HCT116 (cell line): ENCODE results near the gene RAPSN.

Experiments used
- CBX3 ChIP-seq: IDR thresholded peaks from 2 replicates; pipeline ENCODE4 v1.6.1; 2012; ENCODE audit warnings: low read depth
- CEBPB ChIP-seq: IDR thresholded peaks from 2 replicates; pipeline ENCODE4 v1.6.1; 2012; ENCODE audit warnings: low read depth
- EGR1 ChIP-seq: IDR thresholded peaks from 2 replicates; pipeline ENCODE4 v1.6.1; 2012; ENCODE audit warnings: low read depth
- EZH2 ChIP-seq: fragments of 200-600 bp; sonication (generic); IDR thresholded peaks from 2 replicates; pipeline ENCODE4 v1.6.1; 2017; ENCODE audit warnings: antibody characterized with exemption, mixed run types
- EZH2phosphoT487 ChIP-seq: fragments of 200-600 bp; IDR thresholded peaks from 2 replicates; pipeline ENCODE4 v1.6.1; 2018; ENCODE audit warnings: antibody characterized with exemption, borderline replicate concordance
- JUND ChIP-seq: IDR thresholded peaks from 2 replicates; pipeline ENCODE4 v1.6.1; 2012
- POLR2A ChIP-seq: IDR thresholded peaks from 2 replicates; pipeline ENCODE4 v1.7.0; 2011; ENCODE audit warnings: borderline replicate concordance; ENCODE audit not compliant: insufficient read depth, insufficient read length; ENCODE audit errors: extremely low read depth
- POLR2AphosphoS5 ChIP-seq: IDR thresholded peaks from 2 replicates; pipeline ENCODE4 v1.6.1; 2011; ENCODE audit warnings: mild to moderate bottlenecking, low read depth, low read length, moderate library complexity
- REST ChIP-seq: IDR thresholded peaks from 2 replicates; pipeline ENCODE4 v1.6.1; 2012; ENCODE audit warnings: low read depth
- SIN3A ChIP-seq: IDR thresholded peaks from 2 replicates; pipeline ENCODE4 v1.6.1; 2012; ENCODE audit warnings: low read depth
- YY1 ChIP-seq: IDR thresholded peaks from 2 replicates; pipeline ENCODE4 v1.6.1; 2011; ENCODE audit warnings: low read length, low read depth, moderate library complexity, mild to moderate bottlenecking; ENCODE audit not compliant: insufficient replicate concordance; ENCODE audit errors: extremely low read depth
- ZNF274 ChIP-seq: fragments of 200-500 bp; sonication (Bioruptor generic); IDR thresholded peaks from 2 replicates; pipeline ENCODE4 v1.6.1; 2014; ENCODE audit warnings: mild to moderate bottlenecking, low read depth, low read length, inconsistent platforms
- TF ChIP-seq, protein P1 (sequence below), 3 experiments: fragments of 200-600 bp in 1 of 3; sonication (generic) in 1 of 3; IDR thresholded peaks in 2 of 3; conservative IDR thresholded peaks in 1 of 3; 2 replicates each; pipeline ENCODE4 v1.5.1; 2012 to 2017; ENCODE audit warnings: low read depth in 2 of 3, low read length in 2 of 3, antibody characterized with exemption in 1 of 3, borderline replicate concordance in 1 of 3, control low read depth in 1 of 3, mild to moderate bottlenecking in 1 of 3, mixed read lengths in 1 of 3, mixed run types in 1 of 3, moderate library complexity in 1 of 3; ENCODE audit not compliant: insufficient read depth in 1 of 3
- TF ChIP-seq, protein P2 (sequence below): IDR thresholded peaks from 2 replicates; pipeline ENCODE4 v1.6.1; 2012

DNA sequence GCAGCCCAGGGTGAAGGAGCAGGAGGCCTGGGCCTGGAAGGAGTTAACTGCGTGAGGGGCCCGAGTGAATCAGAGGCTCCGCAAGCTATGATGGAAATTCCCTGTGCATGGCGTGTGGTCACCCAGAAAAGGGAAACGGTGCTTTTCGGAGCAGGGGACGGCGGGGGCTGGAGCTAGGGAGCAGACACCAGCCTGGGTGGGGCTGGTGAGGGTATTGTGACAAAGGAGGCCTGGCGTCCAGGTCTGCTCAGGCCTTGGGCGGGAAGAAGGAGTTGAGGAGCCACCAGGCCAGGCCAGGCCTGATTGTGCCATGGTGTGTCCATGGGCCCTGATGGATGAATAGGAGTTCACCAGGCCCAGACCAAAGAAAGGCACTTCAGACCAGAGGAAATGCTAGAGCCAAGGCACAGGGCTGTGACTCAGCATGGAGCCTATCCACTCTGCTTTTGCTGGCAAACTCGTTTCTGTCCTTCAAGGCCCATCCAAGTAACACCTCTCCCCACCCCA, 57.8 kb downstream of the RAPSN start:
- no peak for TF ChIP-seq EZH2phosphoT487
- no peak for TF ChIP-seq POLR2A
- TF ChIP-seq, protein P1, sequence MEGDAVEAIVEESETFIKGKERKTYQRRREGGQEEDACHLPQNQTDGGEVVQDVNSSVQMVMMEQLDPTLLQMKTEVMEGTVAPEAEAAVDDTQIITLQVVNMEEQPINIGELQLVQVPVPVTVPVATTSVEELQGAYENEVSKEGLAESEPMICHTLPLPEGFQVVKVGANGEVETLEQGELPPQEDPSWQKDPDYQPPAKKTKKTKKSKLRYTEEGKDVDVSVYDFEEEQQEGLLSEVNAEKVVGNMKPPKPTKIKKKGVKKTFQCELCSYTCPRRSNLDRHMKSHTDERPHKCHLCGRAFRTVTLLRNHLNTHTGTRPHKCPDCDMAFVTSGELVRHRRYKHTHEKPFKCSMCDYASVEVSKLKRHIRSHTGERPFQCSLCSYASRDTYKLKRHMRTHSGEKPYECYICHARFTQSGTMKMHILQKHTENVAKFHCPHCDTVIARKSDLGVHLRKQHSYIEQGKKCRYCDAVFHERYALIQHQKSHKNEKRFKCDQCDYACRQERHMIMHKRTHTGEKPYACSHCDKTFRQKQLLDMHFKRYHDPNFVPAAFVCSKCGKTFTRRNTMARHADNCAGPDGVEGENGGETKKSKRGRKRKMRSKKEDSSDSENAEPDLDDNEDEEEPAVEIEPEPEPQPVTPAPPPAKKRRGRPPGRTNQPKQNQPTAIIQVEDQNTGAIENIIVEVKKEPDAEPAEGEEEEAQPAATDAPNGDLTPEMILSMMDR (IDR thresholded peaks at IDR 0.05 in 2 of 3, conservative IDR thresholded peaks at IDR 0.05 in 1 of 3; ENCODE audit: borderline replicate concordance in 1 of 3, insufficient read depth in 1 of 3, low read depth in 2 of 3, low read length in 2 of 3), result no peak
- no peak for TF ChIP-seq REST
- TF ChIP-seq SIN3A, result no peak
- TF ChIP-seq EZH2, result no peak
- no peak for TF ChIP-seq CBX3
- no peak for TF ChIP-seq CEBPB
- no peak for TF ChIP-seq JUND
- TF ChIP-seq, protein P2, sequence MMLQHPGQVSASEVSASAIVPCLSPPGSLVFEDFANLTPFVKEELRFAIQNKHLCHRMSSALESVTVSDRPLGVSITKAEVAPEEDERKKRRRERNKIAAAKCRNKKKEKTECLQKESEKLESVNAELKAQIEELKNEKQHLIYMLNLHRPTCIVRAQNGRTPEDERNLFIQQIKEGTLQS, result no peak
- no peak for TF ChIP-seq YY1
- TF ChIP-seq POLR2AphosphoS5, result no peak
- no peak for TF ChIP-seq ZNF274
- no peak for TF ChIP-seq EGR1
